Mammary epithelial cell (primary cell): ENCODE data around the gene OLA1.

Experiments used
- CTCF ChIP-seq, 2 donors: IDR thresholded peaks in 1 of 2; conservative IDR thresholded peaks in 1 of 2; 2 replicates each; pipeline ENCODE4 v1.5.1; 2011 to 2012; ENCODE audit warnings: inconsistent platforms in 2 of 2, low read length in 2 of 2, mild to moderate bottlenecking in 2 of 2, control low read depth in 1 of 2, low read depth in 1 of 2; ENCODE audit not compliant: insufficient read depth in 1 of 2; ENCODE audit errors: extremely low read depth in 1 of 2
- EZH2 ChIP-seq: IDR thresholded peaks from 2 replicates; pipeline ENCODE4 v1.6.1; 2012; ENCODE audit warnings: low read length, inconsistent platforms, borderline replicate concordance

- TF ChIP-seq CTCF (conservative IDR thresholded peaks at IDR 0.05 in 1 of 2, IDR thresholded peaks at IDR 0.05 in 1 of 2; ENCODE audit: extremely low read depth in 1 of 2, insufficient read depth in 1 of 2, low read depth in 1 of 2, low read length in 2 of 2) (no peak), EZH2 (no peak)
These were observed 3.3 kb downstream of the OLA1 start for GRCh38 chr2:174245065-174245464.
